ENCODE measurements around the gene PLA2G4B. TPM values are rescaled to one million over a fixed set of nuclear protein-coding genes. Genes with fewer than 3 reads are reported as not detected.

Gene PLA2G4B
- total and polyA plus RNA-seq, 2 of the 8 experiments (the other 6 are each of a cell fraction or from before 2014, with no cell fraction given) = 4.2 to 9.2 TPM

GRCh38 chr15:41822471-41822870 lies 16.2 kb upstream of the PLA2G4B start (continued):
- TF ChIP-seq POU5F1 (IDR thresholded peaks at IDR 0.05; ENCODE audit: low read depth, low read length) (no peak), SIN3A (conservative IDR thresholded peaks at IDR 0.05 in 1 of 2, IDR thresholded peaks at IDR 0.05 in 1 of 2; ENCODE audit: low read depth in 1 of 2, low read length in 2 of 2) (no peak), CTCF (IDR thresholded peaks at IDR 0.05; ENCODE audit: control extremely low read depth in 1 of 3, insufficient read depth in 1 of 3, low read depth in 1 of 3, low read length in 3 of 3) (no peak), RNF2 (IDR thresholded peaks at IDR 0.05; ENCODE audit: borderline replicate concordance, low read depth, low read length, missing control alignments, poor library complexity, severe bottlenecking) (no peak), JUN (IDR thresholded peaks at IDR 0.05; ENCODE audit: low read depth, low read length) (no peak)
